IPS-18c (cell line): ENCODE measurements around the gene CDC42.
"Not testable (repeated sequence)": the region's sequence is repeated elsewhere in the genome, so short reads cannot be mapped to it uniquely, and the experiment has no call there.

Experiments used
- H3K4me3 ChIP-seq: 2 replicates; pipeline ENCODE4 v1.7.0; 2013; ENCODE audit warnings: low read depth, mild to moderate bottlenecking, low read length, moderate library complexity; ENCODE audit not compliant: insufficient read depth
- H3K9me3 ChIP-seq: one replicate; pipeline ENCODE4 v1.6.1; 2013; ENCODE audit warnings: mild to moderate bottlenecking, low read length, moderate library complexity; ENCODE audit not compliant: control insufficient read depth, insufficient read depth

CDC42 gene

GRCh38 chr1:22030473-22030872 lies 22.0 kb upstream of the CDC42 start:
- Histone ChIP-seq H3K9me3 (no peaks in the 10 kb centered on the region), H3K4me3 (no peak overlapping the region)

GRCh38 chr1:22031214-22031962 lies 21.1 kb upstream of the CDC42 start:
- no peak overlapping the region for H3K4me3 ChIP-seq

GRCh38 chr1:22034834-22035233 lies 17.7 kb upstream of the CDC42 start:
- H3K9me3 ChIP-seq, H3K4me3 ChIP-seq: not testable (repeated sequence)

More at GRCh38 chr1:22031214-22031962, 21.1 kb upstream of the CDC42 start:
- no peaks in the 10 kb centered on the region for H3K9me3 ChIP-seq

GRCh38 chr1:22037520-22037919 lies 15.0 kb upstream of the CDC42 start:
- H3K4me3 ChIP-seq, result no peak overlapping the region
- no peaks in the 10 kb centered on the region for H3K9me3 ChIP-seq

- H3K9me3 ChIP-seq, result no peaks in the 10 kb centered on the region
- H3K4me3 ChIP-seq, result no peak overlapping the region
These were observed 14.5 kb upstream of the CDC42 start for GRCh38 chr1:22038036-22038435.

GRCh38 chr1:22039594-22040285 lies 12.8 kb upstream of the CDC42 start:
- no peak overlapping the region for H3K4me3 ChIP-seq

GRCh38 chr1:22040286-22040623 lies 12.3 kb upstream of the CDC42 start:
- Histone ChIP-seq H3K9me3 (no peaks in the 10 kb centered on the region), H3K4me3 (no peak overlapping the region)

More at GRCh38 chr1:22039594-22040285, 12.8 kb upstream of the CDC42 start:
- H3K9me3 ChIP-seq, result no peaks in the 10 kb centered on the region

GRCh38 chr1:22041505-22041904 lies 11.0 kb upstream of the CDC42 start:
- Histone ChIP-seq H3K9me3 (no peaks in the 10 kb centered on the region), H3K4me3 (no peak overlapping the region)

GRCh38 chr1:22043198-22043769 lies 9.2 kb upstream of the CDC42 start:
- Histone ChIP-seq H3K9me3 (no peaks in the 10 kb centered on the region), H3K4me3 (no peak overlapping the region; the same call in 1 of the 2 replicates)

- H3K9me3 ChIP-seq, result no peaks in the 10 kb centered on the region
- H3K4me3 ChIP-seq, result no peak overlapping the region
These were observed 7.7 kb upstream of the CDC42 start for GRCh38 chr1:22044690-22045420.

GRCh38 chr1:22045604-22046228 lies 6.8 kb upstream of the CDC42 start:
- Histone ChIP-seq H3K4me3 (no peak overlapping the region), H3K9me3 (no peaks in the 10 kb centered on the region)

- no peaks in the 10 kb centered on the region for H3K9me3 ChIP-seq
- no peak overlapping the region for H3K4me3 ChIP-seq
These were observed 3.9 kb upstream of the CDC42 start for GRCh38 chr1:22048351-22049192.

- Histone ChIP-seq H3K9me3 (no peaks in the 10 kb centered on the region), H3K4me3 (no peak overlapping the region)
These were observed 2.2 kb upstream of the CDC42 start for GRCh38 chr1:22050330-22050729.

GRCh38 chr1:22051607-22052114 lies 848 bp upstream of the CDC42 start:
- Histone ChIP-seq H3K4me3 (no peak overlapping the region), H3K9me3 (no peaks in the 10 kb centered on the region)

- Histone ChIP-seq H3K9me3 (no peaks in the 10 kb centered on the region), H3K4me3 (peak overlapping the region; percentile 93)
These were observed 730 bp downstream of the CDC42 start for GRCh38 chr1:22053017-22053860.
